T-helper 22 cell (primary cell): Measurements from ENCODE around the gene L1TD1.
"Not testable (repeated sequence)": the region's sequence is repeated elsewhere in the genome, so short reads cannot be mapped to it uniquely, and the experiment has no call there.

Experiments used
- DNase-seq: peaks from one replicate; pipeline ENCODE4 v3.0.0-alpha.2; 2020; ENCODE audit warnings: low read depth

Gene L1TD1, protein sequence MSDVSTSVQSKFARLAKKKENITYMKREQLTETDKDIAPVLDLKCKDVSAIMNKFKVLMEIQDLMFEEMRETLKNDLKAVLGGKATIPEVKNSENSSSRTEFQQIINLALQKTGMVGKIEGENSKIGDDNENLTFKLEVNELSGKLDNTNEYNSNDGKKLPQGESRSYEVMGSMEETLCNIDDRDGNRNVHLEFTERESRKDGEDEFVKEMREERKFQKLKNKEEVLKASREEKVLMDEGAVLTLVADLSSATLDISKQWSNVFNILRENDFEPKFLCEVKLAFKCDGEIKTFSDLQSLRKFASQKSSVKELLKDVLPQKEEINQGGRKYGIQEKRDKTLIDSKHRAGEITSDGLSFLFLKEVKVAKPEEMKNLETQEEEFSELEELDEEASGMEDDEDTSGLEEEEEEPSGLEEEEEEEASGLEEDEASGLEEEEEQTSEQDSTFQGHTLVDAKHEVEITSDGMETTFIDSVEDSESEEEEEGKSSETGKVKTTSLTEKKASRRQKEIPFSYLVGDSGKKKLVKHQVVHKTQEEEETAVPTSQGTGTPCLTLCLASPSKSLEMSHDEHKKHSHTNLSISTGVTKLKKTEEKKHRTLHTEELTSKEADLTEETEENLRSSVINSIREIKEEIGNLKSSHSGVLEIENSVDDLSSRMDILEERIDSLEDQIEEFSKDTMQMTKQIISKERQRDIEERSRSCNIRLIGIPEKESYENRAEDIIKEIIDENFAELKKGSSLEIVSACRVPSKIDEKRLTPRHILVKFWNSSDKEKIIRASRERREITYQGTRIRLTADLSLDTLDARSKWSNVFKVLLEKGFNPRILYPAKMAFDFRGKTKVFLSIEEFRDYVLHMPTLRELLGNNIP

GRCh38 chr1:62194651-62195544 is at the start of gene L1TD1:
L1TD1 (plus strand) TSS chr1:62194849; CDS start chr1:62206629, 11,780 bp downstream.
- DNase-seq, result no peak

DNA sequence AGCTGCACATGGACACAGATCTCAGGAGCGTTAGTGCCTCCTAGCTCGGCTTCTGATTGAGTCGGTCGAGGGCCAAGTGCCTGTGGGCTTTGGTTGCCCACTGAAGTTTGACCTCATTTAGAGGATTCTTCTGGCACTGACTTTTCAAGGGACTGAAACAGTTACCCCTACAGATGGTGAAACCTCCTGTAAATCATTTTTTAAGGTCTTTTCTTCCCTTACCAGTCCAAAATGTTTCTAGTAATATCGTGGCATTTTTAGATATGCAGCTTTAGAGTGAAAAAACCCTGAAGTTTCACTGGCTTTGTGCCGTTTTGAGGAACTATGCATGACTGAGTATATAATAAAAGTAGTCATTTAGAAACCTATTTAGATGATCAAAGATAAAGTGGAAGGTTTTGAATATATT is 34.7 kb upstream of the L1TD1 start:
- DNase-seq, result no peak

DNA sequence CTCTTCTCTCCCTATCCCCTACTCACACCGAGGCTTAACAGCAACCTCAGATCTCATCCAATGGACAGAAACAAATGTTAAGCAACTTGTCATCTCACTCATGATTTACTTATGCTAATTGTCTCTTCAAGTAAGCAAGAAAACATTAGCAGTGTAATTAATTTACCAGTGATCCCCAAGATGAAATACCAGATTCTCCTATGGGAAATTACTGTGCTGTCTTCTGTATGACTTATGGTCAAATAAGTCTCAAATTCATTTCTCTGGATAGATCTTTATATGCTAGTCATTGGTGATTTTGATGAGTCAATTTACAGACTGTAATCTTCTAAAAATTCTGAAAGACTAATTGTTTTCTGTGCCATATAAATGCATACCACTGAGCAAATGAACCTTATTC is 32.9 kb upstream of the L1TD1 start:
- no peak for DNase-seq

DNA sequence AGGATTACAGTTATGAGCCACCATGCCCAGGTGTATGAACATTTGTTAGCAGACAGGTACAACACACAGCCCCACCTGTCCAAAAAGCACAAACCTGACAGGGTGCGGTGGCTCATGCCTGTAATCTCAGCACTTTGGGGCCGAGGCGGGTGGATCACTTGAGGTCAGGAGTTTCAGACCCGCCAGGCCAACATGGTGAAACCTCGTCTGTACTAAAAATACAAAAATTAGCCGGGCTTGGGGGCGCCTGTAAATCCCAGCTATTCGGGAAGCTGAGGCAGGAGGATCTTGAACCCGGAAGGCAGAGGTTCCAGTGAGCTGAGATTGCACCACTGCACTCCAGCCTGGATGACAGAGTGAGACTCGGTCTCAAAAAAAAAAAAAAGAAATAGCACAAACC is 24.3 kb upstream of the L1TD1 start:
- DNase-seq, result not testable (repeated sequence)

DNA sequence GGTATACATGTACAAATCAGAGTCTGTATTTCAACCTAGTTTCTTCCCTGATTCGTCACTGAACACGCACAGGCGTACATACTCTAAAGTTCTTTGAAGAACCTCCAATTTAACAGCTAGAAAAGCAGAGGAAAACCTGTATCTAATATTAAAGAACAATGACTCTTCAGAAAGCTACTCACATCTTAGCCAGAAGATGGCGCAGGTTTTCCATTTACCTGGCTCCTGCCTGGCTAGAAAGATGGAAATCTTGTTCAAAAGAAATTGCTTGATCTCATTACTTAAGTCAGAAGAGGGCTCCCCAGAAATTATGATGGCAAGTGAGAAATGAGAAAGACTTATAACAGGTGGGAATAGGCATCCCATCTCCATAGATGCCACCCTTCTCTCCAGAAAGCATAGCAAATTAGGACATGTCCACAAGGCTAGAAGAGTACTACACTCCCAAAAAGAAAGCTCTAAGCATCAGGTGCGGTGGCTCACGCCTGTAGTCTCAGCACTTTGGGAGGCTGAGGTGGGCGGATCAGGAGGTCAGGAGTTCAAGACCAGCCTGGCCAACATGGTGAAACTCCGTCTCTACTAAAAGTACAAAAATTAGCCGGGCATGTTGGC is 19.0 kb upstream of the L1TD1 start:
- no peak for DNase-seq

GRCh38 chr1:62176597-62177312 is 17.9 kb upstream of the L1TD1 start:
- DNase-seq, result no peak

GRCh38 chr1:62177621-62178020 is 17.0 kb upstream of the L1TD1 start:
- DNase-seq, result no peak

- DNase-seq, result no peak
Measured at GRCh38 chr1:62178372-62178771, 16.3 kb upstream of the L1TD1 start.

GRCh38 chr1:62180054-62180453 is 14.6 kb upstream of the L1TD1 start:
- DNase-seq, result not testable (repeated sequence)

GRCh38 chr1:62180639-62181038 is 14.0 kb upstream of the L1TD1 start:
- DNase-seq, result no peak

GRCh38 chr1:62181532-62181931 is 13.1 kb upstream of the L1TD1 start:
- DNase-seq, result no peak

DNA sequence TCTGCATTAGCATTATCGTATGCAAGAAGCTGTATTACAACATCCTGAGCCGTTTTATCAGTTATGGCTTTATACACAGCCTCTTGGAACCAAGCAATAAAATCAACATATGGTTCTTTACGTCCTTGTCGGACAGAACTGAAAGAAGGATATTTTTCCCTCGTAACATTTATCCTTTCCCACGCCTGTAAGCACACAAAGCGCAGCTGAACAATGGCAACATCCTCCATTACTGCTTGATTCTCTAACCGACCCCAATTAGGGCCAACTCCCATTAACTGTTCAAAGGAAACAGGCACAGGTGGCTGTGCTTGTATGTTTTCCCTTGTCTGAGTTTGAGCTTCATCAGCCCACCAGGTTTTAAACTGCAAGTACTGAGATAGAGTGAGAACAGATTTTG is 12.5 kb upstream of the L1TD1 start:
- DNase-seq, result not testable (repeated sequence)

- not testable (repeated sequence) for DNase-seq
Measured at GRCh38 chr1:62183164-62184020, 11.3 kb upstream of the L1TD1 start.

DNA sequence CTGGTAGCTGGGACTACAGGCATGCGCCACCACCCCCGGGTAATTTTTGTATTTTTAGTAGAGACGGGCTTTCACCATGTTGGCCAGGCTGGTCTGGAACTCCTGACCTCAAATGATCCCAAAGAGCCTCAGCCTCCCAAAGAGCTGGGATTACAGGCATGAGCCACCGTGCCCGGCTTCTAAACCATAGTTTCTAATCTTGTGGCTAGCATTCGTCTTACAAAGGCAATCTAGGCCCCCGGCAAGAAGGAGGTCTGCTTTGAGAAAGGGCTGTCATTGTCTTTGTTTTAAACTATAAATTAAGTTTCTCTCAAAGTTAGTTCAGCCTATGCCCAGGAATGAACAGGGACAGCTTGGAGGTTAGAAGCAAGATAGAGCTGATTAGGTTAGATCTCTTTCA is 10.3 kb upstream of the L1TD1 start:
- DNase-seq, result no peak

GRCh38 chr1:62185233-62185632 is 9.4 kb upstream of the L1TD1 start:
- not testable (repeated sequence) for DNase-seq

DNA sequence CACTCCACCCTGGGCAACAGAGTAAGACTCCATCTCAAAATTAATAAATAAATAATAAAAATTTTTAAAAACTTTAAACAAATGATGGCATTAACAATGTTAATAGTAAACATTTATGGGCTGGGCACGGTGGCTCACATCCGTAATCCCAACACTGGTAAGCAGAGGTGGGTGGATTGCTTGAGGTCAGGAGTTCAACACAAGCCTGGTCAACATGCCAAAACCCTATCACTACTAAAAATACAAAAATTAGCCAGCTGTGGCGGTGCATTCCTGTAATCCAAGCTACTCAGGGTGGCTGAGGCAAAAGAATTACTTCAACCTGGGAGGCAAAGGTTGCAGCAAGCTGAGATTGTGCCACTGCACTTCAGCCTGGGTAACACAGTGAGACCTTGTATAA is 9.0 kb upstream of the L1TD1 start:
- no peak for DNase-seq

DNA sequence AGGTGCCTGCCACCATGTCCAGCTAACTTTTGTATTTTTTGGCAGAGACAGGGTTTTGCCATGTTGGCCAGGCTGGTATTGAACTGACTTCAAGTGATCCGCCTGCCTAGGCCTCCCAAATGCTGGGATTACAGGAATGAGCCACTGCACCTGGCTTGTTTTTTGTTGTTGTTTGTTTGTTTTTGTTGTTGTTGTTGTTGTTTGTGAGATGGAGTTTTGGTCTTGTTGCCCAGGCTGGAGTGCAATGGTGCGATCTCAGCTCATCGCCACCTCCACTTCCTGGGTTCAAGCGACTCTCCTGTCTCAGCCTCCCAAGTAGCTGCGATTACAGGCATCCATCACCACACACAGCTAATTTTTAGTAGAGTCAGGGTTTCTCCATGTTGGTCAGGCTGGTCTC is 7.1 kb upstream of the L1TD1 start:
- DNase-seq, result no peak

GRCh38 chr1:62188111-62188510 is 6.5 kb upstream of the L1TD1 start:
- DNase-seq, result no peak

GRCh38 chr1:62196086-62196690 is 1.5 kb downstream of the L1TD1 start:
- no peak for DNase-seq
